Activated effector memory CD4-positive, alpha-beta T cell treated with anti-CD3 and anti-CD28 coated beads, Interleukin-2, amount 50 U/mL, for 16 hours (primary cell): ENCODE measurements around the gene CDK10.
A peak's percentile ranks its signal among the peaks of the same experiment; 100 is the strongest.
"Not testable (repeated sequence)": the region's sequence is repeated elsewhere in the genome, so short reads cannot be mapped to it uniquely, and the experiment has no call there.

Experiments
- DNase-seq: peaks from one replicate; pipeline ENCODE4 v3.0.0-alpha.2; 2020

Gene CDK10

GRCh38 chr16:89668790-89669158 is 17.7 kb upstream of the CDK10 start:
- no peak for DNase-seq

DNA sequence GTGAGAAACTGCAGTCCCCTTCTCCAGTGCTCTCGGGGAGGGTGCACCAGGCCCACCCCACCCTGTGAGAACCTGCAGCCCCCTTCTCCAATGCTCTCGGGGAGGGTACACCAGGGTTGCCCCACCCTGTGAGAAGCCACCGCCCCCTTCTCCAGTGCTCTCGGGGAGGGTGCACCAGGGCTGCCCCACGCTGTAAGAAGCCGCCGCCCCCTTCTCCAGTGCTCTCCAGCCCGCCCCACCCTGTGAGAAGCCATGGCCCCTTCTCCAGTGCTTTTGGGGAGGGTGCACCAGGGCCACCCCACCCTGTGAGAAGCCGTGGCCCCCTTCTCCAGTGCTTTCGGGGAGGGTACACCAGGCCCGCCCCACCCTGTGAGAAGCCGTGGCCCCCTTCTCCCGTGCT is 16.7 kb upstream of the CDK10 start:
- DNase-seq, result no peak

DNA sequence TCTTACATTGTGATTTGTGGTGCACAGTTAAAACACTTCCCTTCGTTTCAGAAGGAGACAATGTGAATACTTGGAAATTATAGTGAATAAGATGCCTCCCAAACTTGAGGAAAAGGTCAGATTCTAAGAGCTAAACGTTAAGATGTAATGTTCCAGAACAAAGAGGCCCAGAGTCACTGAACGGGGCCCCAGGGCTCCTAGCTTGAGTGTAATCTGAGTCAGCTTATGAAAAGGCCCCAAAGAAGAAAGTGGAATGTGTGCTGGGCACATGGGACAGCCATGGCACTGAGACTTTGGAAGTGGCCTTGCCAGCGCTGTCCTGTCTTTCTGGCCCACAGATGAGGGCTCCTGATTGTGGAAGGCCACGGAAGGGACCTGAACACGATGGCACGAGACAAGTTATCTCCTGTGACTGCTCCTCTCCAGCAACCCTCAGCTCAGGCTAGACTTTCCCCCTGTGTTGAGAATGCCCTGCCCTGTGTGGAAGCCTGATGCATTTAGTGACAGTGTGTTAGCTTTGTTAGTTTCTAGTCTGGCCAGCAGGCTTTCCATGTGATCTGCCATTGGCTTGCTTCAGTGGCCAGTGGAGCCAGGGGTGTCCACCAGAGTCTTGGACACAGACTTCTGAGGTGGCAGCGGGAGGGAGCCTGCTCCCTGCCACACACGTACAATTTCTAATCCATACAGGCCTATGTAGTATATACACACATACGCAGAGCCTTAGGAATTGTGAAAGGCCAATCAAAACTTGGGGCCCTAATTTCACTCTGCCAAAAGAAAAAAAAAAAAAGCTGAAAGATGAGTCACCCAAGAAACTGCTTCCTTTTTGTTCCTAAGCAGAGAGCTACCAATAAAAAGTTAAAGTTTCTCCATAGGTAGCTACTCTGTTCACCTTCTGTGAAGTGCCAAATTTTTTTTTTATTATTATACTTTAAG is 15.7 kb upstream of the CDK10 start:
- DNase-seq, result no peak

DNA sequence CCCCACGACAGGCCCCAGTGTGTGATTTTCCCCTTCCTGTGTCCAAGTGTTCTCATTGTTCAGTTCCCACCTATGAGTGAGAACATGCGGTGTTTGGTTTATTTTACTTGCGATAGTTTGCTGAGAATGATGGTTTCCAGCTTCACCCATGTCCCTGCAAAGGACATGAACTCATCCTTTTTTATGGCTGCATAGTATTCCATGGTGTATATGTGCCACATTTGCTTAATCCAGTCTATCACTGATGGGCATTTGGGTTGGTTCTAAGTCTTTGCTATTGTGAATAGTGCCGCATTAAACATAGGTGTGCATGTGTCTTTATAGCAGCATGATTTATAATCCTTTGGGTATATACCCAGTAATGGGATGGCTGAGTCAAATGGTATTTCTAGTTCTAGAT is 14.9 kb upstream of the CDK10 start:
- not testable (repeated sequence) for DNase-seq

DNA sequence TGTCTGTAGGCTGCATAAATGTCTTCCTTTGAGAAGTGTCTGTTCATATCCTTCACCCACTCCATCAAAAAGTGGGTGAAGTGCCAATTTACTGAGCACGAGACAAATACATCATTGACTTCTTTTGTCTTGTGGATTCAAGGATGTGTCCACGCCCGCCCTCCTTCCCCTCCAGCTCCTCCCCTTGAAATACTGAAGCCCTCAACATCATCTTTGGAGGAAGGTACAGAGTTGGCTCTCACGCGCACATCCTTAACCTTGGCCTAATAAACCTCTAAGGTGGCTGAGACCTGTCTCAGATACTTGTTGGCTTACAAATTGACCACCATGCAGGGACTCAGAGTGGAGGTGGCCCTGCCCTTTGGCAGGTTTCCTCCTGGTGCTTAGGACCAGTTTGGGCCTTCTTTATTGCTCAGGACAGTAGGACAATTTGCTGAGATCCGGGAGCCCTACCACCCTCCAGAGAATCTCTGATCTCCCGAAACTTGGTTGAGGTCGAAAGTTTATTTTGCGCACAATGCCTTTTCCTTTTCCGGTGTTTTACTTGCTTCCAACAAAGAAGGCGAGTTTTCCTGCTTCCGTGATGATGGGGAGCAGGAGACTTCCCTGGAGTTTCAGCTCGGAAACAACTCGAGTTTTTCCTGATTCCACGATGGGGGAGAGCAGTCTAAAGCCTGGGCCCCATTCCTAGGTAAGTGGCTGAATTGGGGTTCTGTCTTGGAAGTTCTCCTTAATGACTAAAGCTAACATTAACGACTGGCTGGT is 14.1 kb upstream of the CDK10 start:
- no peak for DNase-seq

DNA sequence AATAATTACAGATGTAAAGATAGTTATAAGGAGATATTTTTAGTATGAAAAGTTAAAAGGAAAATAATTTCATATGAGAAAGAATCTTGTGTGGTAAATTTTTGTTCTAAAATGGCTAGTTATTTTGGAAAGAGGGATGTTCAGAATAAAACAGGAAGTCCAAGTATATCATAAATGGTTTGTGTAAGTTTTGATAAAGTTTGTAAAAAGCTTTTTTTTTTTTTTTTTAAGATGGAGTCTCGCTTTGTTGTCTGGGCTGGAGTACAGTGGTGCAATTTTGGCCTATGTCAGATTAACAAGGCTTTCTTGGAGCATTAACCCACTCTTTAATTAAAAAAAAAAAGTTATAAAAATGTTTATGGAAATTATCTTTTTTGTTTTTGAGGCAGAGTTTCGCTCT is 8.2 kb upstream of the CDK10 start:
- no peak for DNase-seq

- DNase-seq, result no peak
These were observed 573 bp upstream of the CDK10 start for GRCh38 chr16:89685916-89686315.

DNA sequence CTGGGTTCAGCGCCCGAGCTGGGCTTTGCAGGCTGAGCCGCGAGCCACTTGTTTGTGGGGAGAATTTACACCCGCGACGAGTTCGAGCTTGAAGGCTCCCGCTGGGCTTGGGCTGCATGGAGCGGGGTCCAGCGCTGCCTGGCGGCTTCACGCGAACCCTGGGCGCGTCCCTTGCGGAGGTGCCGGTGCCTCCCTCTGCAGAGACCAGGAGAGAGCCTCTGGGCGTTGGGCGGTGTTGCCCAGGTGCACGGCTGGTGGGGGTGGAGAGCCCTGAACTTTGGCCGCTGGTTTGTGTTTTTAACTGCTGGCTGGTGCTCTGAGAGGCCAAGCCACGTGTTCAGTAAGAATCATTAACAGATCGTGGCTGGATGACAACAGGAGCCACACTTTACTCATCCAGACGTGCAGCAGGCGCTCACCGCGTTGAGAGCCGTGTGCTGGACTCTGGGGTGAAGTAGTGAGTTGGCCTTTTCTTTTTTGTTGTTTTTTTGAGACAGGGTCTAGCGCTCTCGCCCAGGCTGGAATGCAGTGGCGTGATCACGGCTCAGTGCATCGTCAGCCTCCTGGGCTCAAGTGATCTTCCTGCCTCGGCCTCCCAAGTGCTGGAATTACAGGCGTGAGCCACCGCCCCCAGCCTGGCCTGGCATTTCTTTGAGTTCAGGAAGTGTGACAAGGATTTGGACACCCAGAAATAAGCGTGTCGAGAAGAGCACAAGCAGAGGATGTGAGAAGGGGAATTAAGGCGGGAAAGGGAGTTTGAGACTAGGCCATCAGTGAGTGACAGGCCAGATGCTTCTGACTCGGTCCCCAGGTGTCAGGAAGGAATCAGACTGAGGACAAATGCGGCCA is 827 bp downstream of the CDK10 start:
- peak; percentile 72 for DNase-seq

DNA sequence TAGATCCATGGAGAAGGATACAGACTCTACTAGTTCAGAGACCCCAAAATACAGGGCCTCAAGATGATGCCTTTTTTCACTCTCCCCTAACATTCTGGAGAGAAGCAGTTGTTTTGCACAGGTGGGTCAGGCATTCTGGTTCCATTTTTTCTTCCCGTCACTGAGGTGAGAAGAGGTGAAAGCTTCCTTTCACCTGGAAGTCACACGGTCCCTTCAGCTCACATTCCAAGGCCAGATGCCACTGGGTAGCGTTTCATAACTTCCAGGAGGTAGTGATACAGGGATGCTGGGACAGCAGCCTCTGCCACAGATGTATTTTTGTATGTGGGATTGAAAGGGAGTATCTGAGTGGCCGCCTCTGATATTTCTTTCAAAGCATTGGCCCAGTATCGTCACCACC is 1.9 kb downstream of the CDK10 start:
- no peak for DNase-seq

DNA sequence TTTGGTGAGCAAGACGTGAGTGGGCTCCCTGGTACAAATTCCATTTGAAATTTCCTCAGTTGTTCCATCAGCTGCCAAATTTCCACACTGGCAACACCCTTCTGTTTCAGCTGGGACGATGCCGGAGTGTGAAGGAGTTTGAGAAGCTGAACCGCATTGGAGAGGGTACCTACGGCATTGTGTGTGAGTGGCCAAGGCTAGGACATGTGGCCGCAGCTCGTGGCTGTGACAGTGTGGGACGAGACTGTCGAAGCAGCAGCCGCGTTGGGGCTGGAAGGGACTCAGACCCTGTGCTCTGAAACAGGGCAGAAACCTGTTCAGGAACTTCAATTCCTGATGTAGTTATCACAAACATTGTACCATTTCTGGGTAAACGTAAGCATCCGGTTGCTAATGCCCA is 2.7 kb downstream of the CDK10 start:
- no peak for DNase-seq

DNA sequence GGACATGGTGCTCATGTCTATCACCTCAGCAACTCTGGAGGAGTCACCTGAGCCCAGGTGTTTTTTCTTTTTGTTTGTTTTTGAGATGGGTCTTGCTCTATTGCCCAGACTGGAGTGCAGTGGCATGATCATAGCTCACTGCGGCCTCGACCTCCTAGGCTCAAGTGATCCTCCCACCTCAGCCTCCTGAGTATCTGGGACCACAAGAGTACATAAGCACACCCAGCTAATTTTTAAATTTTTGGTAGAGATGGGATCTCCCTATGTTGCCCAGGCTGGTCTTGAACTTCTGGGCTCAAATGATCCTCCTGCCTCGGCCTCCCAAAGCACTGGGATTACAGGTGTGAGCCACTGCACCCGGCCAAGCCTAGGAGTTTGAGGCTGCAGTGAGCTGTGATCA is 3.1 kb downstream of the CDK10 start:
- not testable (repeated sequence) for DNase-seq

DNA sequence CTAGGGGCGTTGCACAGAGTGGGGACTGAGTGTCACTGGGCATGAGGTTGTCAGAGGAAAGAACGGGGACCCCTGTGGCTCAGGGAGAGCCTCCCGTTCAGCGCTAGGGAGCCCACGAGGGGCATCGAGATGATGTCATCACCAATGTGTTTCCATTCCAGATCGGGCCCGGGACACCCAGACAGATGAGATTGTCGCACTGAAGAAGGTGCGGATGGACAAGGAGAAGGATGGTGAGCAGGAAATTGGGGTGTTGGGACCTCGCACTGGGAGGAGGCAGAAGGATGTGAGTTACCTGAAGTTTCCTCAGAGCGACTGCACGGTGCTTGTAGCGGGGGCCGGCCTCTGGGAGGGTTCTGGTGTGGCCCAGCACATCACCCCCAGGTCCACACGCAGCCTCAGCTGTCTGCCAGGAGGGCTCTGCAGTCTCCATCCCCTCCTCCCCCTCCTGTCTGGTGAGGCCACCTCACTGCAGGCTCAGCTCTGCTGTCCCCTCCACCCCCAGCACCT is 4.0 kb downstream of the CDK10 start:
- DNase-seq, result no peak

DNA sequence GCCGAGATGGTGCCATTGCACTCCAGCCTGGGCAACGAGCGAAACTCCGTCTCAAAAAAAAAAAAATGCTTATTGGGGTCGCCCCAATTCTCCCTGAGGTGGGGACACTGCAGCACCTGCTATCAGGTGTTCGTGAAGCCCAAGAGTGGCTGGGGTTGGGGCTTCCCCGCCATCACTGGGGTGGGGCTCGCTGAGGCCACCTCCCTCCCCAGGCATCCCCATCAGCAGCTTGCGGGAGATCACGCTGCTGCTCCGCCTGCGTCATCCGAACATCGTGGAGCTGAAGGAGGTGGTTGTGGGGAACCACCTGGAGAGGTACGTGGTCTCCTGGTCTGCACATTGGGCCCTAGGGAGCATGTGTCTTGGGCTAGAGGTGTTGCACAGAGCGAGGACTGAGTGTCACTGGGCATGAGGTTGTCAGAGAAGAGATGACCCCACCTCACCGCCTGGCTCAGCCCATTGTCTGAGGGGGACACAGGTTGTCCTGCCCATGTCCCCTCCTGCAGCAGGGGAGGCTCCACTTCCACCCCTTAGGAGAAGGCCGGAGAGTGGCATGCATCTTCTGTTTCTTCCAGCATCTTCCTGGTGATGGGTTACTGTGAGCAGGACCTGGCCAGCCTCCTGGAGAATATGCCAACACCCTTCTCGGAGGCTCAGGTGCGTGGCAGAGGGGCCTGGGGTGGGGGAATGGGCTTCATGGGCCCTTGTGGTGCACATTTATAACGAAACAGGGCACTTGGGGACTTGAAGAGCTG is 4.9 kb downstream of the CDK10 start:
- no peak for DNase-seq

- no peak for DNase-seq
These were observed 5.6 kb downstream of the CDK10 start for GRCh38 chr16:89691986-89692569.

DNA sequence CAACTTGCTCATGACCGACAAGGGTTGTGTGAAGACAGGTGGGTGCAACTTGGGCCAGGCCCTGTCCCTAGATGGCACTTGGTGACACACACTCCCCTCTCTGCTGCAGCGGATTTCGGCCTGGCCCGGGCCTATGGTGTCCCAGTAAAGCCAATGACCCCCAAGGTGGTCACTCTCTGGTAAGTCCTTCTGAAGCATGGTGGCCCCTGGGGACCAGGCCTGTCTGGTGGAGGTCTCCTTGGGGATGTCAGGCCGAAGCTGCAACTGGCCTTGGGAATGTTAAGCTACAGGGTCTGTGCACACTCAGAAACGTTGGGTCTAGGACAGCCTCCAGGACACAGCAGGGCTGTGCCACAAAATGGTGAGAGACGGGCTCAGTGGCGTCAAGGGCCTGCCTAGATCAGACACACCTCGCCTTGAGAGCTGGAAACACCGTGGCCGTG is 6.8 kb downstream of the CDK10 start:
- DNase-seq, result no peak

GRCh38 chr16:89693931-89694783 is 7.7 kb downstream of the CDK10 start:
- DNase-seq, result no peak

DNA sequence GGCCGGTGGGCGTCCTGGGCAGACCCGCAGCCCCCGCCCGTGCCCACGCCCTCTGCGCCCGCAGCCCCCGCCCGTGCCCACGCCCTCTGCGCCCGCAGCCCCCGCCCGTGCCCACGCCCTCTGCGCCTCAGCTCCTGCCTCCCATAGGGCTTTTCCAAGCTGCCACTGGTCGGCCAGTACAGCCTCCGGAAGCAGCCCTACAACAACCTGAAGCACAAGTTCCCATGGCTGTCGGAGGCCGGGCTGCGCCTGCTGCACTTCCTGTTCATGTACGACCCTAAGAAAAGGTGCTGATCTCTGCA is 8.2 kb downstream of the CDK10 start:
- not testable (repeated sequence) for DNase-seq

DNA sequence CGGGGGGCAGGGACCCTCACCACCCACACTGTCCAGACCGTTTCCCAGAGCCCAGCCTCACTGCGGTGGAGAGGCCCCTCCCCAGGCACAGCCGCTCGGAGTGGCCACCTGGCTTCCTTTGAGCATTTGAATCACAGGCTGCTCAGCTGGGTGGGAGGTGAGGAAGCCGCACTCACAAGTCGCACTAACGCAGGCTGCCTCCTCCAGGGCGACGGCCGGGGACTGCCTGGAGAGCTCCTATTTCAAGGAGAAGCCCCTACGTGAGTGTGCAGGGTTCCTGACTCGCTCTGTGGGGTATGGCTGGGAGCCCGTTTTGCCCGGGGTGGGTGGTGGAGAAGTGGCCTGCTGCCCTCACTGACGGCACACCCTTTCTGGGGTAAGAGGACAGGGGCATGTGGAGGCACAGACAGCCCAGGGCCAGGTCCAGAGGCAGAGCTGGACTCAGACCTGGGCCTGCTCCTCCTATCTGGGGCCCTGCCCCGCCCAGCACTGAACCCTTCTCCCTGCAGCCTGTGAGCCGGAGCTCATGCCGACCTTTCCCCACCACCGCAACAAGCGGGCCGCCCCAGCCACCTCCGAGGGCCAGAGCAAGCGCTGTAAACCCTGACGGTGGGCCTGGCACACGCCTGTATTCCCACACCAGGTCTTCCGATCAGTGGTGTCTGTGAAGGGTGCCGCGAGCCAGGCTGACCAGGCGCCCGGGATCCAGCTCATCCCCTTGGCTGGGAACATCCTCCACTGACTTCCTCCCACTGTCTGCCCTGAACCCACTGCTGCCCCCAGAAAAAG is 8.8 kb downstream of the CDK10 start:
- peak; percentile 59 for DNase-seq

- peak; percentile 62 for DNase-seq
These were observed 9.6 kb downstream of the CDK10 start for GRCh38 chr16:89695875-89696669.
